ENCODE data around the gene ARL1. TPM values are rescaled to one million over a fixed set of nuclear protein-coding genes. Genes with fewer than 3 reads are reported as not detected.

The ARL1 gene
- total RNA-seq, 1 experiment from 2014 or later, result 76.0 TPM

DNA sequence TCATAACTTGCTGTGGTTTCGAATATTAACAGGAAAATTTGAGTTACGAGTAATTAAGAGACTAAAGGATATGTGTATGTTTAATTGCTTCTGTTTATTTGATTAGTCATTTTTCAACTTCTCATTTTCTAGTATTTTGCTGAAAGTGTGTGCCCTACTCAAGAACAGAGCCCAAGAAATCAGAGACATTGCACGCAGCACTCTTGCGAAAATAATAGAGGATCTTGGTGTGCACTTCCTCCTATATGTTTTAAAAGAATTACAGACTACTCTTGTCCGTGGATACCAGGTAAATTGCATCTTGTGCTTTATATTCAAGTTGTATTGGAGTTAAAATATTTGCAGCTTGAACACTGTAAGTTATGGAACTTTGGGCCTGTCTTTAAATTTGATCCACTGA, 50.8 kb downstream of the ARL1 start:
- H3K27me3 ChIP-seq (ENCODE audit: insufficient read depth, low read length), result no peaks in the 10 kb centered on the region
- DNase-seq (ENCODE audit: low read depth, low spot score) (no peak), ATAC-seq (no peak)
- no peak overlapping the region for H3K27ac ChIP-seq (ENCODE audit: low read depth, low read length)
- peaks cover 6 to 25% of the 10 kb centered on the region in 2 experiments for H3K36me3 ChIP-seq (ENCODE audit: control insufficient read depth in 1 of 2, insufficient read depth in 2 of 2, low read length in 2 of 2)
- intact Hi-C loops (cut with micrococcal nuclease), result no loop called here
- RAD21 ChIA-PET (ENCODE audit: low non-redundant PET in 1 of 2, low total read pairs in 2 of 2, uncharacterized antibody in 2 of 2, unreplicated experiment in 2 of 2), result no interaction called here
- TF ChIP-seq ELF1 (IDR thresholded peaks at IDR 0.05; ENCODE audit: borderline replicate concordance, low read depth), result no peak
- TF ChIP-seq SIN3A (IDR thresholded peaks at IDR 0.05; ENCODE audit: low read depth), result no peak
- H3K4me3 ChIP-seq (replicated peaks in 1 of 2; ENCODE audit: low read depth in 1 of 2, low read length in 2 of 2), result no peak overlapping the region
- CTCF ChIA-PET, result no interaction called here
- H3K9me2 ChIP-seq (ENCODE audit: insufficient read depth), result no peaks in the 10 kb centered on the region
- BruUV-seq (replicated peaks), result no TSS peak
- POLR2A ChIA-PET, result no interaction called here
- H3K9me3 ChIP-seq (ENCODE audit: control insufficient read depth in 1 of 2, insufficient read depth in 1 of 2, low read depth in 1 of 2, low read length in 2 of 2), result no peaks in the 10 kb centered on the region
- no peaks in the 10 kb centered on the region for H3K4me1 ChIP-seq (ENCODE audit: control insufficient read depth in 1 of 2, insufficient read depth in 2 of 2, low read length in 2 of 2)
- H3K9ac ChIP-seq (ENCODE audit: low read length), result no peak overlapping the region
- no peaks in the 10 kb centered on the region for H4K20me1 ChIP-seq (ENCODE audit: insufficient read depth)
- no peak overlapping the region for H2AFZ ChIP-seq (ENCODE audit: low read depth, low read length, poor library complexity, severe bottlenecking)
- H3K79me2 ChIP-seq (ENCODE audit: insufficient read depth, low read length), result no peaks in the 10 kb centered on the region
- H3K4me2 ChIP-seq (ENCODE audit: low read length), result no peak overlapping the region

DNA sequence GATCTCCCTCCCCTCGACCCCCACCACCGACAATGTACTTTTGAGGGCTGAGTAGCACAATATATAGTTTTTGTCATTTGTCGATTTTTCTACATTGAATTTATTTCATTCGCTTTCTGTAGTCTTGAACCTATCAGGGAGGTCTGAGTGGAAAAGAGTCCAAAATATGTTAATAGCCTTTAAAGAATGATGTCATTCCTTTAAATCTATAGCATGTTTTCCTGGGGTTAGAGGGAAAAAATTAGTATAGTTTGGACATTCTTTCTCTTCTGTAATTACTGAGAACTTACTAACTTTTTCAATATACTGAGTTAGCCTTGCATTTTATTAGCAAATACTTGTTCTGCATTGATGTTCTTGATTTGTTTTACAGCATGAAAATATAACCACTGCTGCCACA, 55.9 kb downstream of the ARL1 start:
- no peaks in the 10 kb centered on the region for H3K4me1 ChIP-seq (ENCODE audit: control insufficient read depth in 1 of 2, insufficient read depth in 2 of 2, low read length in 2 of 2)
- BruUV-seq (replicated peaks), result no TSS peak
- H4K20me1 ChIP-seq (ENCODE audit: insufficient read depth), result 0 out of 2 replicates have a peak, but pooled peaks cover 6% of the 10 kb centered on the region
- no peaks in the 10 kb centered on the region for H3K27me3 ChIP-seq (ENCODE audit: insufficient read depth, low read length)
- ChIA-PET CTCF (no interaction called here), POLR2A (no interaction called here), RAD21 (ENCODE audit: low non-redundant PET in 1 of 2, low total read pairs in 2 of 2, uncharacterized antibody in 2 of 2, unreplicated experiment in 2 of 2) (no interaction called here)
- no peaks in the 10 kb centered on the region for H3K9me3 ChIP-seq (ENCODE audit: control insufficient read depth in 1 of 2, insufficient read depth in 1 of 2, low read depth in 1 of 2, low read length in 2 of 2)
- ATAC-seq (no peak), DNase-seq (ENCODE audit: low read depth, low spot score) (no peak)
- H2AFZ ChIP-seq (ENCODE audit: low read depth, low read length, poor library complexity, severe bottlenecking), result no peak overlapping the region
- intact Hi-C loops (cut with micrococcal nuclease), result no loop called here
- TF ChIP-seq EGR1 (IDR thresholded peaks at IDR 0.05; ENCODE audit: low read depth) (no peak), EZH2phosphoT487 (IDR thresholded peaks at IDR 0.05; ENCODE audit: borderline replicate concordance) (no peak), FOSL1 (IDR thresholded peaks at IDR 0.05; ENCODE audit: low read depth) (no peak), ELF1 (IDR thresholded peaks at IDR 0.05; ENCODE audit: borderline replicate concordance, low read depth) (no peak), SRF (IDR thresholded peaks at IDR 0.05; ENCODE audit: low read depth) (no peak), CEBPB (IDR thresholded peaks at IDR 0.05; ENCODE audit: low read depth) (no peak), ZNF274 (IDR thresholded peaks at IDR 0.05; ENCODE audit: low read depth, low read length) (no peak), EZH2 (IDR thresholded peaks at IDR 0.05) (no peak), ZFX (IDR thresholded peaks at IDR 0.05) (no peak), YY1 (IDR thresholded peaks at IDR 0.05; ENCODE audit: extremely low read depth, insufficient replicate concordance, low read depth, low read length) (no peak), SIN3A (IDR thresholded peaks at IDR 0.05; ENCODE audit: low read depth) (no peak), RAD21 (IDR thresholded peaks at IDR 0.05; ENCODE audit: low read depth) (no peak), CBX3 (IDR thresholded peaks at IDR 0.05; ENCODE audit: low read depth) (no peak)
- TF ChIP-seq, protein P1, sequence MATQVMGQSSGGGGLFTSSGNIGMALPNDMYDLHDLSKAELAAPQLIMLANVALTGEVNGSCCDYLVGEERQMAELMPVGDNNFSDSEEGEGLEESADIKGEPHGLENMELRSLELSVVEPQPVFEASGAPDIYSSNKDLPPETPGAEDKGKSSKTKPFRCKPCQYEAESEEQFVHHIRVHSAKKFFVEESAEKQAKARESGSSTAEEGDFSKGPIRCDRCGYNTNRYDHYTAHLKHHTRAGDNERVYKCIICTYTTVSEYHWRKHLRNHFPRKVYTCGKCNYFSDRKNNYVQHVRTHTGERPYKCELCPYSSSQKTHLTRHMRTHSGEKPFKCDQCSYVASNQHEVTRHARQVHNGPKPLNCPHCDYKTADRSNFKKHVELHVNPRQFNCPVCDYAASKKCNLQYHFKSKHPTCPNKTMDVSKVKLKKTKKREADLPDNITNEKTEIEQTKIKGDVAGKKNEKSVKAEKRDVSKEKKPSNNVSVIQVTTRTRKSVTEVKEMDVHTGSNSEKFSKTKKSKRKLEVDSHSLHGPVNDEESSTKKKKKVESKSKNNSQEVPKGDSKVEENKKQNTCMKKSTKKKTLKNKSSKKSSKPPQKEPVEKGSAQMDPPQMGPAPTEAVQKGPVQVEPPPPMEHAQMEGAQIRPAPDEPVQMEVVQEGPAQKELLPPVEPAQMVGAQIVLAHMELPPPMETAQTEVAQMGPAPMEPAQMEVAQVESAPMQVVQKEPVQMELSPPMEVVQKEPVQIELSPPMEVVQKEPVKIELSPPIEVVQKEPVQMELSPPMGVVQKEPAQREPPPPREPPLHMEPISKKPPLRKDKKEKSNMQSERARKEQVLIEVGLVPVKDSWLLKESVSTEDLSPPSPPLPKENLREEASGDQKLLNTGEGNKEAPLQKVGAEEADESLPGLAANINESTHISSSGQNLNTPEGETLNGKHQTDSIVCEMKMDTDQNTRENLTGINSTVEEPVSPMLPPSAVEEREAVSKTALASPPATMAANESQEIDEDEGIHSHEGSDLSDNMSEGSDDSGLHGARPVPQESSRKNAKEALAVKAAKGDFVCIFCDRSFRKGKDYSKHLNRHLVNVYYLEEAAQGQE (IDR thresholded peaks at IDR 0.05; ENCODE audit: low read depth), result no peak
- TF ChIP-seq, protein P2, sequence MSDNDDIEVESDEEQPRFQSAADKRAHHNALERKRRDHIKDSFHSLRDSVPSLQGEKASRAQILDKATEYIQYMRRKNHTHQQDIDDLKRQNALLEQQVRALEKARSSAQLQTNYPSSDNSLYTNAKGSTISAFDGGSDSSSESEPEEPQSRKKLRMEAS (IDR thresholded peaks at IDR 0.05), result no peak
- TF ChIP-seq, protein P3, sequence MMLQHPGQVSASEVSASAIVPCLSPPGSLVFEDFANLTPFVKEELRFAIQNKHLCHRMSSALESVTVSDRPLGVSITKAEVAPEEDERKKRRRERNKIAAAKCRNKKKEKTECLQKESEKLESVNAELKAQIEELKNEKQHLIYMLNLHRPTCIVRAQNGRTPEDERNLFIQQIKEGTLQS (IDR thresholded peaks at IDR 0.05), result no peak
- TF ChIP-seq, protein P4, sequence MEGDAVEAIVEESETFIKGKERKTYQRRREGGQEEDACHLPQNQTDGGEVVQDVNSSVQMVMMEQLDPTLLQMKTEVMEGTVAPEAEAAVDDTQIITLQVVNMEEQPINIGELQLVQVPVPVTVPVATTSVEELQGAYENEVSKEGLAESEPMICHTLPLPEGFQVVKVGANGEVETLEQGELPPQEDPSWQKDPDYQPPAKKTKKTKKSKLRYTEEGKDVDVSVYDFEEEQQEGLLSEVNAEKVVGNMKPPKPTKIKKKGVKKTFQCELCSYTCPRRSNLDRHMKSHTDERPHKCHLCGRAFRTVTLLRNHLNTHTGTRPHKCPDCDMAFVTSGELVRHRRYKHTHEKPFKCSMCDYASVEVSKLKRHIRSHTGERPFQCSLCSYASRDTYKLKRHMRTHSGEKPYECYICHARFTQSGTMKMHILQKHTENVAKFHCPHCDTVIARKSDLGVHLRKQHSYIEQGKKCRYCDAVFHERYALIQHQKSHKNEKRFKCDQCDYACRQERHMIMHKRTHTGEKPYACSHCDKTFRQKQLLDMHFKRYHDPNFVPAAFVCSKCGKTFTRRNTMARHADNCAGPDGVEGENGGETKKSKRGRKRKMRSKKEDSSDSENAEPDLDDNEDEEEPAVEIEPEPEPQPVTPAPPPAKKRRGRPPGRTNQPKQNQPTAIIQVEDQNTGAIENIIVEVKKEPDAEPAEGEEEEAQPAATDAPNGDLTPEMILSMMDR (IDR thresholded peaks at IDR 0.05 in 2 of 3, conservative IDR thresholded peaks at IDR 0.05 in 1 of 3; ENCODE audit: borderline replicate concordance in 1 of 3, insufficient read depth in 1 of 3, low read depth in 2 of 3, low read length in 2 of 3), result no peak
- H3K4me3 ChIP-seq (replicated peaks in 1 of 2; ENCODE audit: low read depth in 1 of 2, low read length in 2 of 2), result no peak overlapping the region
- no peak overlapping the region for H3K4me2 ChIP-seq (ENCODE audit: low read length)
- H3K27ac ChIP-seq (ENCODE audit: low read depth, low read length), result no peak overlapping the region
- peaks cover 18 to 30% of the 10 kb centered on the region in 2 experiments for H3K36me3 ChIP-seq (ENCODE audit: control insufficient read depth in 1 of 2, insufficient read depth in 2 of 2, low read length in 2 of 2)
- H3K79me2 ChIP-seq (ENCODE audit: insufficient read depth, low read length), result peaks cover 3% of the 10 kb centered on the region; the same call in 1 of the 2 replicates
- H3K9ac ChIP-seq (ENCODE audit: low read length), result no peak overlapping the region
- no peaks in the 10 kb centered on the region for H3K9me2 ChIP-seq (ENCODE audit: insufficient read depth)
